ENCODE data around the gene LYSET. TPM values are rescaled to one million over a fixed set of nuclear protein-coding genes. Genes with fewer than 3 reads are reported as not detected.

Gene LYSET
- total RNA-seq, 1 donor from 2014 or later, result 24.4 TPM

DNA sequence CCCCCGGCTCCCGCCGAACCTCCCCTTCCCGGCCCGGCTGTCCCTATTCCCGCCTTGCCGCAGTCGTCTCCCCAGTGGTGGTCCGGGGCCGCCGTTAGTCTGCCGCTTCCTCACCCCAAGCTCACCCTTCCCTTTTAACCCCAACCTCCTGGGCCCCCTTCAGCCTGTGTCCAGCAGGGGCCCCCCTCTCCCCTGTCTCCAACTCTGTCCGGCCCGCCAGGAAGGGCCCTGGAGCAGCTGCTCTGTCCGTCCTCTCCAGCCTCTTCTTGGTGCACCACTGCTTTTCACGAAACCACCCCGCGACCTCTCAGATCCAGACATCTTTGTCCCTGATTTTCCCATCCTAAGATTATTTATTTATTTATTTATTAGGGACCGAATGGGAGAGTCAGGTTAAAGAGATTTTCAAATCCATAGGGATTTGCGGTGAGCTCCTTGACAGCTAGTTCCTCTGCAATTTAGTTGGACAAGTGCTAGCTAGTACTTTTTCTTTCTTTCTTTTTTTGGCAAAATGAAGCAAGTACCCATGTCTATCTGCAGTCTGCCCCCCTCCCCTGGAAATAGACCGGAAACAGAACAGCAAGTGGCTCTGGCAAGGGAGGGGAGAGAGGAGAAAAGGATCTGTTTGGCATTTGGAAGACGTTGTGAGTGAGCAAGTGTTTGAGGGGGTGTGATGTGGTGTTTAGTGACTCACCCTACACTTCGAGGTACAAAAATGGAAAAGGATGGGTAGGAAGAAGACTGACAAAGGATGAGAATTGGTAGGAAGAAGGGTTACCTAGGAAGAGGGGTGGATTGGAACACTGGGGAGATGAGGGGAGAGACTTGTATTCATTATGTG, 22.6 kb downstream of the LYSET start:
- H3K9me3 ChIP-seq (replicated peaks), result no peaks in the 10 kb centered on the region
- H3K27me3 ChIP-seq (ENCODE audit: low read depth), result no peaks in the 10 kb centered on the region
- peak overlapping the region; percentile 93 for H3K27ac ChIP-seq (replicated peaks)
- peaks cover 26% of the 10 kb centered on the region for H3K36me3 ChIP-seq
- H3K4me1 ChIP-seq, result peaks cover 56% of the 10 kb centered on the region
- peak; percentile 57 for DNase-seq
- intact Hi-C loops (cut with micrococcal nuclease), result no loop called here
- H3K4me3 ChIP-seq, result peak overlapping the region; percentile 98
- TF ChIP-seq, protein P1, sequence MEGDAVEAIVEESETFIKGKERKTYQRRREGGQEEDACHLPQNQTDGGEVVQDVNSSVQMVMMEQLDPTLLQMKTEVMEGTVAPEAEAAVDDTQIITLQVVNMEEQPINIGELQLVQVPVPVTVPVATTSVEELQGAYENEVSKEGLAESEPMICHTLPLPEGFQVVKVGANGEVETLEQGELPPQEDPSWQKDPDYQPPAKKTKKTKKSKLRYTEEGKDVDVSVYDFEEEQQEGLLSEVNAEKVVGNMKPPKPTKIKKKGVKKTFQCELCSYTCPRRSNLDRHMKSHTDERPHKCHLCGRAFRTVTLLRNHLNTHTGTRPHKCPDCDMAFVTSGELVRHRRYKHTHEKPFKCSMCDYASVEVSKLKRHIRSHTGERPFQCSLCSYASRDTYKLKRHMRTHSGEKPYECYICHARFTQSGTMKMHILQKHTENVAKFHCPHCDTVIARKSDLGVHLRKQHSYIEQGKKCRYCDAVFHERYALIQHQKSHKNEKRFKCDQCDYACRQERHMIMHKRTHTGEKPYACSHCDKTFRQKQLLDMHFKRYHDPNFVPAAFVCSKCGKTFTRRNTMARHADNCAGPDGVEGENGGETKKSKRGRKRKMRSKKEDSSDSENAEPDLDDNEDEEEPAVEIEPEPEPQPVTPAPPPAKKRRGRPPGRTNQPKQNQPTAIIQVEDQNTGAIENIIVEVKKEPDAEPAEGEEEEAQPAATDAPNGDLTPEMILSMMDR (IDR thresholded peaks at IDR 0.05; ENCODE audit: borderline replicate concordance), result no peak

DNA sequence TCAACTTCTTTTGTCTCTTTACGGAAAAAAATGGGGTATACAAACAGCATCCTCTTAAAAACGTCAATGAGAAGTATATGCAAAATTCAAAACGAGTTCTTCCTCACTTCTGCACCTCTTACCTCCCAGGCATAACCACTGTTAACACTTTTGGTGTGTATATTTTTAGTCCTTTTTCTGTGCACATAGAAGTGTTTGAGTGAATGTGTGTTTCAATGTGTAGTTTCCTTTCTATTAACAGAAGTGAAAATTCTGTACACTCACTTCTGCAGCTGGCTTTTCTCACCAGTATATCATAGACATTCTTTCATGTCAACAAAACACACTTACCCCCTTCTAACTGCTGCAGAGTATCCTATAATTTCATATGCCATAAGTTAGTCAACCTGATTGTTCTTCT, 27.3 kb downstream of the LYSET start:
- DNase-seq, result no peak
- Histone ChIP-seq H3K27ac (replicated peaks) (no peak overlapping the region), H3K36me3 (peaks cover 74% of the 10 kb centered on the region), H3K4me1 (peaks cover 25% of the 10 kb centered on the region), H3K4me3 (no peak overlapping the region), H3K9me3 (replicated peaks) (no peaks in the 10 kb centered on the region), H3K27me3 (ENCODE audit: low read depth) (no peaks in the 10 kb centered on the region)
- intact Hi-C loops (cut with micrococcal nuclease), result loop anchor here (10.0 kb wide), 1 partner anchor 402 kb away; no protein-coding TSS in a partner anchor
- TF ChIP-seq, protein P1 (IDR thresholded peaks at IDR 0.05; ENCODE audit: borderline replicate concordance), result no peak

DNA sequence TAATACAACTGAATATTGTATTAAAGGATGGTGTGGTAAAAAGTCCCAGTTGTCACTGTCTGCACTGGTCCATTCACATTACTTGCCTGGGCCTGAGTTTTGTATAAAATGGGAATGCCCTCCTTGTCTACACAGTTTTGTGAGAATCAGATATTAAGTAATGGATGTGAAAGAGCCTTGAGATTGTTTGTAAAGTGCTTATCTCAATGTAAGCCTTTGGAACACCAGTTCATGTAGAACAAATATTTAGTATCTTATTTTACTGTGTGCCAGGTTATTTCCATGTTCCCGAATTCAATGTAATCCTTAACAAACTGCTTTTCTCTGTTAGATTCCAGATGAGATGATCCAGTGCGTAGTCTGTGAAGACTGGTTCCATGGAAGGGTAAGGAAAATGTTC, 29.5 kb downstream of the LYSET start:
- H3K27ac ChIP-seq (replicated peaks), result no peak overlapping the region
- H3K9me3 ChIP-seq (replicated peaks), result no peaks in the 10 kb centered on the region
- H3K27me3 ChIP-seq (ENCODE audit: low read depth), result no peaks in the 10 kb centered on the region
- peaks cover 94% of the 10 kb centered on the region for H3K36me3 ChIP-seq
- DNase-seq, result no peak
- peaks cover 3% of the 10 kb centered on the region for H3K4me1 ChIP-seq
- intact Hi-C loops (cut with micrococcal nuclease), result loop anchor here (10.0 kb wide), 1 partner anchor 400 kb away; no protein-coding TSS in a partner anchor
- H3K4me3 ChIP-seq, result no peak overlapping the region
- TF ChIP-seq, protein P1 (IDR thresholded peaks at IDR 0.05; ENCODE audit: borderline replicate concordance), result no peak

DNA sequence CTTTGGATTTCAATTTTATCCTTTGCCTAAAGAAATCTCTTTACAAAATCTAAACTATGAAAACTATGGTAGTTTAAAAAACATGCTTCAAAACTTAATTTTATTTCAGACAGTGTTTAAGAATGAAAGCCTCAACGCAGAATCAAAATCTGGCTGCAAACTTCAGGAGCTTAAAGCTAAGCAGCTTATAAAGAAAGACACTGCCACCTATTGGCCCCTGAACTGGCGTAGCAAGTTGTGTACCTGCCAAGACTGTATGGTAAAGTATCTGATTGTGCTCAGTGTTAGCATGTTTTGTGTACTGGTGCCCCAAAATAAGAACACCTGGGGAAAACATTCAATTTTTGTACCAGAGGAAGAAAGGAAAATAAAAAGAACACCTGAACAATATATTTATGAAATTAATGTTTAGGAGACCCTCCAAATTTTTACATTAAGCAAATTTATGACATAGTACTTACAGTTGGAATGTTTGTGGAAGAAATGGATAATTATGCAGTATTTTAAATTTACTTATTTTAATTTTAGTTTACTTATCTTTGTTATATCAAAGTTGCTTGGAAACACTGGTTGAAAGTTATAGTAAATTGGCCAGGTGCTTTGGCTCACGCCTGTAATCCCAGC, 34.1 kb downstream of the LYSET start:
- Histone ChIP-seq H3K4me1 (no peaks in the 10 kb centered on the region), H3K36me3 (peaks cover 98% of the 10 kb centered on the region), H3K9me3 (replicated peaks) (no peaks in the 10 kb centered on the region), H3K4me3 (no peak overlapping the region), H3K27me3 (ENCODE audit: low read depth) (no peaks in the 10 kb centered on the region), H3K27ac (replicated peaks) (no peak overlapping the region)
- TF ChIP-seq, protein P1 (IDR thresholded peaks at IDR 0.05; ENCODE audit: borderline replicate concordance), result peak; percentile 61
- intact Hi-C loops (cut with micrococcal nuclease), result loop anchor here (10.0 kb wide), 1 partner anchor 396 kb away; no protein-coding TSS in a partner anchor
- no peak for DNase-seq

DNA sequence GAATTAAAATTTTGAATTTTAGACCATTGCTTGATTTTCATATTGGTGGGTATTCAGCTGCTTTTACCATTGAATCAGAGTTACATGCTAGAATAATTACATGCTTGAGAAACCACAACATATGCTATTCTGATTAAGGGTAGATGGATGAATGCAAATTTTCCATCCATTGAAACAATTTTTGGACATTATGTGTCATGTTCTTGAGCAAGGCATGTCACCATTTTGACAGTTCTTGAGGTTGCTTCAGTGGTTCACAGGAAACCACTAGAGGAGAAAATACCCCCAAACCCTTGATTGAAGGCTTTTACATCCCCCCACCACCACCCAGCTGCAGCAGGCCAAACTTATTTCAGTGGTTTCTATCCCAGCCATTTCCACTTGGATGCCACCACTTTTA, 35.4 kb downstream of the LYSET start:
- TF ChIP-seq, protein P1 (IDR thresholded peaks at IDR 0.05; ENCODE audit: borderline replicate concordance), result no peak
- Histone ChIP-seq H3K27ac (replicated peaks) (no peak overlapping the region), H3K27me3 (ENCODE audit: low read depth) (no peaks in the 10 kb centered on the region), H3K4me3 (no peak overlapping the region), H3K9me3 (replicated peaks) (no peaks in the 10 kb centered on the region), H3K4me1 (no peaks in the 10 kb centered on the region), H3K36me3 (peaks cover 97% of the 10 kb centered on the region)
- intact Hi-C loops (cut with micrococcal nuclease), result no loop called here
- DNase-seq, result no peak
